ENCODE measurements around the gene CTRB1. TPM values are rescaled to one million over a fixed set of nuclear protein-coding genes. Genes with fewer than 3 reads are reported as not detected.
"Not testable (repeated sequence)": the region's sequence is repeated elsewhere in the genome, so short reads cannot be mapped to it uniquely, and the experiment has no call there.

CTRB1 gene
- total RNA-seq, 4 donors from 2014 or later = 0.69 TPM; not detected in 3

DNA sequence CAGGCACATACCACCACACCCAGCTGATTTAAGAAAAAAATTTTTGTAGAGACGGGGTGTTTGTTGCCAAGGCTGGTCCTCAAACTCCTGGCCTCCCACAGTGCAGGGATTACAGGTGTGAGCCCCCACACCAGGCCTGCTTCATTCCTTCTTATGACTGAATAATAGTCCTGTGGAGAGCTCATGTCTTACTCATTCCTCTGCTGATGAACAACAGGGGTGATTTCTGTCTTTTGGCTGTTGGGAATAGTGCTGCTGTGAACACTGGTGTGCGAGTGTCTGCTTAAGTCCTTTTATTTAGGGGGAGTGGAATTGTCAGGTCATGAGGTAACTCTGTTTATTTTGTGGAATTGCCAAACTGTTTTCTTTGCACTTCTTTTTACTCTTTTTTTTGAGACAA, 2.7 kb upstream of the CTRB1 start:
- TF ChIP-seq, protein P1, sequence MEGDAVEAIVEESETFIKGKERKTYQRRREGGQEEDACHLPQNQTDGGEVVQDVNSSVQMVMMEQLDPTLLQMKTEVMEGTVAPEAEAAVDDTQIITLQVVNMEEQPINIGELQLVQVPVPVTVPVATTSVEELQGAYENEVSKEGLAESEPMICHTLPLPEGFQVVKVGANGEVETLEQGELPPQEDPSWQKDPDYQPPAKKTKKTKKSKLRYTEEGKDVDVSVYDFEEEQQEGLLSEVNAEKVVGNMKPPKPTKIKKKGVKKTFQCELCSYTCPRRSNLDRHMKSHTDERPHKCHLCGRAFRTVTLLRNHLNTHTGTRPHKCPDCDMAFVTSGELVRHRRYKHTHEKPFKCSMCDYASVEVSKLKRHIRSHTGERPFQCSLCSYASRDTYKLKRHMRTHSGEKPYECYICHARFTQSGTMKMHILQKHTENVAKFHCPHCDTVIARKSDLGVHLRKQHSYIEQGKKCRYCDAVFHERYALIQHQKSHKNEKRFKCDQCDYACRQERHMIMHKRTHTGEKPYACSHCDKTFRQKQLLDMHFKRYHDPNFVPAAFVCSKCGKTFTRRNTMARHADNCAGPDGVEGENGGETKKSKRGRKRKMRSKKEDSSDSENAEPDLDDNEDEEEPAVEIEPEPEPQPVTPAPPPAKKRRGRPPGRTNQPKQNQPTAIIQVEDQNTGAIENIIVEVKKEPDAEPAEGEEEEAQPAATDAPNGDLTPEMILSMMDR (IDR thresholded peaks at IDR 0.05) = no peak
- no peak for ATAC-seq (ENCODE audit: low FRiP score)
- no peak for DNase-seq (ENCODE audit: low spot score)

DNA sequence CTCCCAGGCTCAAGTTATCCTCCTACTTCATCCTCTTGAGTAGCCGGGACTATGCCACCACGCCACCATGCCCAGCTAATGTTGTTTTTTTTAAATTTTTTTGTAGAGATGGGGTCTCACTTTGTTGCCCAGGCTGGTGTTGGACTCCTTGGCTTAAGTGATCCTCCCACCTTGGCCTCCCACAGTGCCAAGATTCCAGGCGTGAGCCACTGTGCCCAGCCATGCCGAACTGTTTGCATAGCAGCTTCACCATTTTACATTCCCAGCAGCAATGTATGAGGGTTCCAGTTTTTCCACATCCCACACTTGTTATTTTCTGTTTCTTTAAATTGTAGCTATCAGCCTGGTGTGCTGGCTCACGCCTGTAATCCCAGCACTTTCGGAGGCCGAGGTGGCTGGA, 2.2 kb upstream of the CTRB1 start:
- TF ChIP-seq, protein P1 (IDR thresholded peaks at IDR 0.05) = no peak
- DNase-seq (ENCODE audit: low spot score) = no peak
- ATAC-seq (ENCODE audit: low FRiP score) = no peak

DNA sequence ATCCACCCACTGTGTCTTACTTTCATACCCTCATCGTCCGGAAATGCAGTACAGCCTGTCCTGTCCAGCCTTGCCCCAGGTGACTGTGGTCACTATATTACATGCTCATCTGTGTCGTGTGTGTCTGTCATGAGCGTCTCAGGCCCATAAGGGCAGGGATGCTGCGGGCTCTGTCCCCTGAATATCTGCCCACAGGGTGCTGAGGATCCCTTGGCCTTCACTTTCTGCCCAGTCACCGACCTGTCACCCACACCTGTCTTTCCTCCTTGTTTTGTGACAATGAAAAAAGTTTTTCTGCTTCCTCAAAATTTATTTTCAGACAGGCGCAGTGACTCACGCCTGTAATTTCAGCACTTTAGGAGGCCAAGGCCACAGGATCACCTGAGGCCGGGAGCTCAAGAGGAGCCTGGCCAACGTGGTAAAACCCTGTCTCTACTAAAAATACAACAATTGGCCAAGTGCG, 1.4 kb upstream of the CTRB1 start:
- TF ChIP-seq, protein P1 (IDR thresholded peaks at IDR 0.05) = no peak
- ATAC-seq (ENCODE audit: low FRiP score) (no peak), DNase-seq (ENCODE audit: low spot score) (no peak)

DNA sequence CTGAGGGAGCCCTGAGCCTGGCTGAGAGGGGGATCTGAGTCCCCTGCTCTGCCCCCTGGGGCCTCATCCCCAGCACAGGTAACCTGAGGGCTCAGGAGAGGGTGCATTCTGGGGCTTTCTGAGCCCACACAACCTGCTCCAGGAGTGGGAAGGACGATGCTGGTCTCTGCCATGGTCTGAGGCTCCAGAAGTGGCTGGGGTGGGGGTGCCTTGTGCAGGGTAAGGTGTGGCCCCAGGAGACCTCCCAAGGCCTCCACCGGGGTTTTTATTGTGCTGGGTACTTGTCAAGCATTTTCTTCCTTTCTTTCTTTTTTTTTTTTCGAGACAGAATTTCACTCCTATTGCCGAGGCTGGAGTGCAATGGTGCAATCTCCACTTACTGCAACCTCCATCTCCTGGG, 300 bp downstream of the CTRB1 start:
- no peak for DNase-seq (ENCODE audit: low spot score)
- no peak for ATAC-seq (ENCODE audit: low FRiP score)
- TF ChIP-seq, protein P1 (IDR thresholded peaks at IDR 0.05) = no peak

DNA sequence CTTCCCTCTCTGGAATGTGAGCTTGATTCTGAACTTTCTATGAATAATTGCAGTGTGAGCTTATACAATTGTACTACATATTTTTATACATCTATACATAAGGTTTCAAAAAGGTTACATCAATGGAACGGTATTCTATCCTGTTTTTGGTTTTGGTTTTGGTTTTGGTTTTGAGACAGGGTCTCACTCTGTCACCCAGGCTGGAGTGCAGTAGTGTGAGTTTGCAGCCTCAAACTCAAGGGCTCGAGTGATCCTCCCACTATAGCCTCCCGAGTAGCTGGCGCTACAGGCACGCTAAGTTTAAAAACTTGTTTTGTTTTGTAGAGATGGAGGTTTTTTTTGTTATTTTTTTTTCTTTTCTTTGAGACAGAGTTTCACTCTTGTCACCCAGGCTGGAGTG, 1.1 kb downstream of the CTRB1 start:
- TF ChIP-seq, protein P1 (IDR thresholded peaks at IDR 0.05) = no peak
- DNase-seq (ENCODE audit: low spot score) (no peak), ATAC-seq (ENCODE audit: low FRiP score) (no peak)

DNA sequence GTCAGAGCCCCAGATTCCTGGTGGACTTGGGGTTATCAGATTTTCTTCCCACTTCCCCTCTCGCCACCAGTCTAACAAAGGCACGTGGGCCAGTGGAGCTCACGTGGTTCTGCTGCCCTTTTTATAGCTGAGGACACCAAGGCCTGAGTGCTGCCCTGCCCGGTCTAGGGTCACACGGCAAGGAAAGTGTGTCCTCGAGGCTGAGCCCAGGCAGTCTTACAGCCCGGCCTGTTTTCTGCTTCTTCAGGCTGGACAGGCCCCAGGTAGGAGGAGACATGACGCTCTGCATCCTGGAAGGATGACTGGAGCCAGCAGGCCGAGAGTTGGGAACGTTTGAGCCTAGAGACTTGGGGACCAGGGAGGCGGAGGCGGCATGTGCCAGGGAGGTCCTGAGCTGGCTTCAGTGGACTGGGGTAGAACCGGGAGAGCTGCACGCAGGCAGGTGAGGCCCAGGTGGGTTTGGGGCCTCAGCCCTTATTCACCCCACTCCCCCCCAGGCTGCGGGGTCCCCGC, 3.5 kb downstream of the CTRB1 start:
- DNase-seq (ENCODE audit: low spot score) = no peak
- no peak for ATAC-seq (ENCODE audit: low FRiP score)
- TF ChIP-seq, protein P1 (IDR thresholded peaks at IDR 0.05) = no peak

DNA sequence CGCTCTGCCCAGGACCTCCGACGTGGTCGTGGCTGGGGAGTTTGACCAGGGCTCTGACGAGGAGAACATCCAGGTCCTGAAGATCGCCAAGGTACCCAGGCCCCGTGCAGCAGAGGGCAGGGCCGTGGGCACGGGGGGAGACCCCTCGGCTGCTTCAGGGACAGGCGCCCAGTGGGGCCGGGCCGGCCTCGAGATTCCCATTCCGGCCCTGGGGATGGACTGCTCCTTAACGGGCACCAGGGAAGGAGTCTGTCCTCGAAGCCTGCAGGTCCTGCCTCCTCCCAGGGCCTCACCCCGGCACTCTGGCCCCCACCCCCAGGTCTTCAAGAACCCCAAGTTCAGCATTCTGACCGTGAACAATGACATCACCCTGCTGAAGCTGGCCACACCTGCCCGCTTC, 4.3 kb downstream of the CTRB1 start:
- not testable (repeated sequence) for ATAC-seq (ENCODE audit: low FRiP score)

More for the DNA sequence above, 4.3 kb downstream of the CTRB1 start:
- DNase-seq (ENCODE audit: low spot score) = not testable (repeated sequence)
